Keratinocyte (primary cell): ENCODE results near the gene PDCD5. TPM values are rescaled to one million over a fixed set of nuclear protein-coding genes. Genes with fewer than 3 reads are reported as not detected.

Experiments
- DNase-seq: peaks from one replicate; pipeline ENCODE4 v3.0.0-alpha.2; 2011; ENCODE audit warnings: low read depth, missing footprints, low spot score
- FAIRE-seq: peaks from 2 replicates; lab custom pipeline; 2011; peaks lifted over from hg19 to GRCh38; lab: Jason Lieb, UNC
- H2AFZ ChIP-seq: 2 replicates; pipeline ENCODE4 v1.6.0; 2012; ENCODE audit warnings: low read length, control low read depth, inconsistent platforms; ENCODE audit not compliant: control insufficient read depth
- H3K27ac ChIP-seq: 2 replicates; pipeline ENCODE4 v1.5.1; 2011; ENCODE audit warnings: low read length; ENCODE audit not compliant: control insufficient read depth, insufficient read depth
- H3K27me3 ChIP-seq: 3 replicates; pipeline ENCODE4 v1.6.0; 2011; ENCODE audit warnings: low read length; ENCODE audit not compliant: control insufficient read depth, insufficient read depth; ENCODE audit errors: extremely low read depth
- H3K36me3 ChIP-seq, 2 experiments: 2 replicates in 1 of 2; 3 replicates in 1 of 2; pipeline ENCODE4 v1.5.1; 2011; ENCODE audit warnings: low read length in 2 of 2, mild to moderate bottlenecking in 1 of 2; ENCODE audit not compliant: control insufficient read depth in 2 of 2, insufficient read depth in 2 of 2; ENCODE audit errors: extremely low read depth in 1 of 2
- H3K4me1 ChIP-seq: 3 replicates; pipeline ENCODE4 v1.5.1; 2011; ENCODE audit warnings: low read length; ENCODE audit not compliant: control insufficient read depth, insufficient read depth; ENCODE audit errors: extremely low read depth
- H3K4me2 ChIP-seq: 3 replicates; pipeline ENCODE4 v1.6.0; 2011; ENCODE audit warnings: low read depth, low read length; ENCODE audit not compliant: control insufficient read depth, insufficient read depth; ENCODE audit errors: extremely low read depth
- H3K4me3 ChIP-seq, 3 experiments: fragments of 200-600 bp in 1 of 3; sonication (generic) in 1 of 3; 2 replicates in 2 of 3; 3 replicates in 1 of 3; pipeline ENCODE4 v1.5.1; 2011 to 2016; ENCODE audit warnings: low read length in 3 of 3, mild to moderate bottlenecking in 3 of 3, control low read depth in 2 of 3, inconsistent platforms in 1 of 3, low read depth in 1 of 3, mixed read lengths in 1 of 3, mixed run types in 1 of 3, moderate library complexity in 1 of 3; ENCODE audit not compliant: control insufficient read depth in 2 of 3, insufficient read depth in 2 of 3; ENCODE audit errors: extremely low read depth in 1 of 3
- H3K79me2 ChIP-seq: 2 replicates; pipeline ENCODE4 v1.6.0; 2012; ENCODE audit warnings: low read length; ENCODE audit not compliant: control insufficient read depth, insufficient read depth
- H3K9ac ChIP-seq: 3 replicates; pipeline ENCODE4 v1.6.0; 2011; ENCODE audit warnings: low read length; ENCODE audit not compliant: control insufficient read depth, insufficient read depth; ENCODE audit errors: extremely low read depth
- H3K9me1 ChIP-seq: 3 replicates; pipeline ENCODE4 v1.6.0; 2011; ENCODE audit warnings: low read length; ENCODE audit not compliant: control insufficient read depth, insufficient read depth; ENCODE audit errors: extremely low read depth
- H3K9me3 ChIP-seq: 2 replicates; pipeline ENCODE4 v1.5.1; 2012; ENCODE audit warnings: low read depth, low read length; ENCODE audit not compliant: control insufficient read depth
- H4K20me1 ChIP-seq: 3 replicates; pipeline ENCODE4 v1.6.0; 2011; ENCODE audit warnings: low read length; ENCODE audit not compliant: control insufficient read depth, insufficient read depth; ENCODE audit errors: extremely low read depth
- EZH2 ChIP-seq: IDR thresholded peaks from one replicate; pipeline ENCODE4 v1.6.1; 2012; ENCODE audit warnings: inconsistent platforms, mild to moderate bottlenecking, low read length, moderate library complexity
- dilution Hi-C: fragments of 300-500 bp; cut with MboI; formaldehyde crosslinking; loops from one replicate; pipeline ENCODE4 v1.7.0; 2020; ENCODE audit warnings: low sequenced_read_pairs; ENCODE audit not compliant: extremely low pct_ligation_motif_present
- polyA plus RNA-seq, 5 experiments: library from polyadenylated mRNA; depleted of rRNA in 3 of 5; stranded (reverse) in 3 of 5; stranded (forward) in 1 of 5; unstranded in 1 of 5; fragments of >200 nt; gene quantifications; 1 replicate in 1 of 5; 2 replicates in 3 of 5; 3 replicates in 1 of 5; pipeline versions ENCODE4 v1.2.1 to v1.2.3, GENCODE V29; 2011 to 2012; ENCODE audit warnings: missing spikeins in 2 of 5, low read depth in 1 of 5, low replicate concordance in 1 of 5
- TF ChIP-seq, protein P1 (sequence below), 3 experiments: IDR thresholded peaks in 1 of 3; conservative IDR thresholded peaks in 1 of 3; optimal IDR thresholded peaks in 1 of 3; 2 replicates in 2 of 3; 3 replicates in 1 of 3; pipeline versions ENCODE3 to v1.5.1; 2011; ENCODE audit warnings: low read length in 3 of 3, mild to moderate bottlenecking in 3 of 3, moderate library complexity in 2 of 3, control low read depth in 1 of 3, inconsistent platforms in 1 of 3; ENCODE audit not compliant: insufficient read depth in 2 of 3; ENCODE audit errors: extremely low read depth in 1 of 3

PDCD5 gene
- polyA plus RNA-seq, 1 donor (not counting 4 experiments of a cell fraction or from before 2014, with no cell fraction given) = 177 TPM

GRCh38 chr19:32613008-32613407, 32.0 kb downstream of the PDCD5 start:
- Histone ChIP-seq H3K27ac (no peak overlapping the region), H3K79me2 (no peaks in the 10 kb centered on the region), H3K27me3 (no peaks in the 10 kb centered on the region), H4K20me1 (no peaks in the 10 kb centered on the region), H3K4me2 (no peak overlapping the region), H3K36me3 (peaks cover 20 to 29% of the 10 kb centered on the region in 2 experiments), H3K9me3 (no peaks in the 10 kb centered on the region), H3K4me3 (no peak overlapping the region), H3K9ac (no peak overlapping the region), H2AFZ (no peak overlapping the region), H3K9me1 (no peaks in the 10 kb centered on the region), H3K4me1 (no peaks in the 10 kb centered on the region)
- DNase-seq (no peak), FAIRE-seq (no peak)
- dilution Hi-C loops = no loop called here
- TF ChIP-seq EZH2 = no peak
- TF ChIP-seq, protein P1, sequence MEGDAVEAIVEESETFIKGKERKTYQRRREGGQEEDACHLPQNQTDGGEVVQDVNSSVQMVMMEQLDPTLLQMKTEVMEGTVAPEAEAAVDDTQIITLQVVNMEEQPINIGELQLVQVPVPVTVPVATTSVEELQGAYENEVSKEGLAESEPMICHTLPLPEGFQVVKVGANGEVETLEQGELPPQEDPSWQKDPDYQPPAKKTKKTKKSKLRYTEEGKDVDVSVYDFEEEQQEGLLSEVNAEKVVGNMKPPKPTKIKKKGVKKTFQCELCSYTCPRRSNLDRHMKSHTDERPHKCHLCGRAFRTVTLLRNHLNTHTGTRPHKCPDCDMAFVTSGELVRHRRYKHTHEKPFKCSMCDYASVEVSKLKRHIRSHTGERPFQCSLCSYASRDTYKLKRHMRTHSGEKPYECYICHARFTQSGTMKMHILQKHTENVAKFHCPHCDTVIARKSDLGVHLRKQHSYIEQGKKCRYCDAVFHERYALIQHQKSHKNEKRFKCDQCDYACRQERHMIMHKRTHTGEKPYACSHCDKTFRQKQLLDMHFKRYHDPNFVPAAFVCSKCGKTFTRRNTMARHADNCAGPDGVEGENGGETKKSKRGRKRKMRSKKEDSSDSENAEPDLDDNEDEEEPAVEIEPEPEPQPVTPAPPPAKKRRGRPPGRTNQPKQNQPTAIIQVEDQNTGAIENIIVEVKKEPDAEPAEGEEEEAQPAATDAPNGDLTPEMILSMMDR (optimal IDR thresholded peaks at IDR 0.05 in 1 of 3, IDR thresholded peaks at IDR 0.05 in 1 of 3, conservative IDR thresholded peaks at IDR 0.05 in 1 of 3; ENCODE audit: extremely low read depth in 1 of 3, insufficient read depth in 2 of 3, low read length in 3 of 3) = no peak

DNA sequence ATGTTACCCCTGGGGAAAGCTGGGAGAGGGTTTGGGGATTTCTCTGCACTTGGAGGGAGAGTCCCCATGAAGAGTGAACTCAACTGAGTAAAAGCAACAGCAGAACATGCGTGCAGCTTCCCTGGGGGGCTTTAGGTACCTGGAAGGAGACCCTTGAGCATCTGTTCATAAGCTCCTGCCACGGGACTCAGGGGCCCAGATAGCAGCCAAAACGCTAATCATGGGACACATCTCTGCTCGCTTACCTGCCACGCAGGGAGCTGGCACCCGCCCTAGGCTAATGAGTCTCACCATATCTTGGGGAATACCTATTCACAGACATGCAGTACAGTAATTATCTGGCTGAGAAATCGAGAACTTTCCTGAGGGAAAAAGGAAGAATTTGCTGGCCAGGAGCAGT, 33.9 kb downstream of the PDCD5 start:
- Histone ChIP-seq H3K27ac (no peak overlapping the region), H2AFZ (no peak overlapping the region), H3K9me1 (no peaks in the 10 kb centered on the region), H3K4me3 (no peak overlapping the region), H3K9ac (no peak overlapping the region), H3K9me3 (no peaks in the 10 kb centered on the region), H3K4me2 (no peak overlapping the region), H3K79me2 (no peaks in the 10 kb centered on the region), H3K27me3 (no peaks in the 10 kb centered on the region), H4K20me1 (no peaks in the 10 kb centered on the region), H3K36me3 (peaks cover 31 to 35% of the 10 kb centered on the region in 2 experiments), H3K4me1 (no peaks in the 10 kb centered on the region)
- TF ChIP-seq EZH2 = no peak
- TF ChIP-seq, protein P1 (optimal IDR thresholded peaks at IDR 0.05 in 1 of 3, IDR thresholded peaks at IDR 0.05 in 1 of 3, conservative IDR thresholded peaks at IDR 0.05 in 1 of 3; ENCODE audit: extremely low read depth in 1 of 3, insufficient read depth in 2 of 3, low read length in 3 of 3) = no peak
- no peak for DNase-seq
- FAIRE-seq = no peak
- dilution Hi-C loops = no loop called here
